ENCODE data around the gene VIT. TPM values are rescaled to one million over a fixed set of nuclear protein-coding genes. Genes with fewer than 3 reads are reported as not detected.
A peak's percentile ranks its signal among the peaks of the same experiment; 100 is the strongest.

Gene VIT
- total RNA-seq, 1 donor from 2014 or later: 67.9 TPM

GRCh38 chr2:36704475-36705150, 8.1 kb downstream of the VIT start:
- ATAC-seq (peak; percentile 86), DNase-seq (ENCODE audit: low spot score) (no peak)
- intact Hi-C loops (cut with DNase I): loop anchor here (10.0 kb wide), 1 partner anchor 70 kb away; no protein-coding TSS in a partner anchor

- DNase-seq (ENCODE audit: low spot score) (no peak), ATAC-seq (peak; percentile 1)
- intact Hi-C loops (cut with DNase I): loop anchor here (10.0 kb wide), 1 partner anchor 69 kb away; no protein-coding TSS in a partner anchor
Observed at GRCh38 chr2:36705326-36706020, 9.0 kb downstream of the VIT start.

GRCh38 chr2:36706021-36706876, 9.7 kb downstream of the VIT start:
- intact Hi-C loops (cut with DNase I): loop anchor here (10.0 kb wide), 1 partner anchor 69 kb away; no protein-coding TSS in a partner anchor
- no peak for DNase-seq (ENCODE audit: low spot score)
- peak; percentile 56 for ATAC-seq

GRCh38 chr2:36707050-36707449, 10.5 kb downstream of the VIT start:
- ATAC-seq: peak; percentile 14

GRCh38 chr2:36708041-36708741, 11.7 kb downstream of the VIT start:
- DNase-seq (ENCODE audit: low spot score) (no peak), ATAC-seq (peak; percentile 69)

More at GRCh38 chr2:36707050-36707449, 10.5 kb downstream of the VIT start:
- intact Hi-C loops (cut with DNase I): loop anchor here (10.0 kb wide), 1 partner anchor 68 kb away; no protein-coding TSS in a partner anchor
- no peak for DNase-seq (ENCODE audit: low spot score)

GRCh38 chr2:36710858-36711515, 14.5 kb downstream of the VIT start:
- no peak for ATAC-seq
- no peak for DNase-seq (ENCODE audit: low spot score)
- intact Hi-C loops (cut with DNase I): no loop called here

More at GRCh38 chr2:36708041-36708741, 11.7 kb downstream of the VIT start:
- intact Hi-C loops (cut with DNase I): loop anchor here (10.0 kb wide), 1 partner anchor 67 kb away; no protein-coding TSS in a partner anchor

GRCh38 chr2:36711741-36712314, 15.3 kb downstream of the VIT start:
- ATAC-seq: no peak
- no peak for DNase-seq (ENCODE audit: low spot score)
- intact Hi-C loops (cut with DNase I): no loop called here

- no peak for ATAC-seq
- intact Hi-C loops (cut with DNase I): no loop called here
- no peak for DNase-seq (ENCODE audit: low spot score)
Observed at GRCh38 chr2:36713310-36713709, 16.8 kb downstream of the VIT start.

GRCh38 chr2:36716111-36716510, 19.6 kb downstream of the VIT start:
- intact Hi-C loops (cut with DNase I): no loop called here
- ATAC-seq: peak; percentile 56
- no peak for DNase-seq (ENCODE audit: low spot score)

GRCh38 chr2:36717603-36718266, 21.2 kb downstream of the VIT start:
- no peak for ATAC-seq
- intact Hi-C loops (cut with DNase I): no loop called here
- no peak for DNase-seq (ENCODE audit: low spot score)

- intact Hi-C loops (cut with DNase I): no loop called here
- no peak for ATAC-seq
- no peak for DNase-seq (ENCODE audit: low spot score)
Observed at GRCh38 chr2:36727550-36727949, 31.0 kb downstream of the VIT start.

GRCh38 chr2:36729067-36729466, 32.6 kb downstream of the VIT start:
- DNase-seq (ENCODE audit: low spot score): no peak
- no peak for ATAC-seq
- intact Hi-C loops (cut with DNase I): no loop called here

- intact Hi-C loops (cut with DNase I): no loop called here
- DNase-seq (ENCODE audit: low spot score): no peak
- ATAC-seq: peak; percentile 76
Observed at GRCh38 chr2:36731941-36732672, 35.6 kb downstream of the VIT start.

- DNase-seq (ENCODE audit: low spot score) (no peak), ATAC-seq (no peak)
- intact Hi-C loops (cut with DNase I): no loop called here
Observed at GRCh38 chr2:36732673-36733036, 36.1 kb downstream of the VIT start.

GRCh38 chr2:36733215-36733614, 36.7 kb downstream of the VIT start:
- peak; percentile 73 for ATAC-seq
- DNase-seq (ENCODE audit: low spot score): peak; percentile 67
- intact Hi-C loops (cut with DNase I): no loop called here

- DNase-seq (ENCODE audit: low spot score) (no peak), ATAC-seq (peak; percentile 41)
- intact Hi-C loops (cut with DNase I): no loop called here
Observed at GRCh38 chr2:36734304-36734703, 37.8 kb downstream of the VIT start.

Data from sciatic nerve (tissue), 2 donors.